ENCODE measurements around the gene OPA3. TPM values are rescaled to one million over a fixed set of nuclear protein-coding genes. Genes with fewer than 3 reads are reported as not detected.

The OPA3 gene
- polyA plus RNA-seq (2013, experiment 1 of 2), result 6.8 TPM
- 7.3 TPM for polyA plus RNA-seq (2013, experiment 2 of 2)

GRCh38 chr19:45584332-45585157 lies at the start of gene OPA3:
OPA3 (minus strand) TSS chr19:45584802; CDS start chr19:45584764, 38 bp downstream.
- no peak within 1 kb of the TSS for H2BK120ac ChIP-seq (ENCODE audit: low read depth, low read length)
- peak within 1 kb of the TSS; percentile 100 for H3K18ac ChIP-seq (ENCODE audit: low read length)
- WGBS, 2 donors (ENCODE audit: extremely low coverage in 2 of 2, insufficient read length in 2 of 2, insufficient replicate concordance in 1 of 2), result no CpG with 5 or more reads among the region's 63 CpGs
- peak within 1 kb of the TSS; percentile 66 for H3K4me2 ChIP-seq (ENCODE audit: insufficient read depth, low read length, poor library complexity, severe bottlenecking)
- H3K23ac ChIP-seq (ENCODE audit: low read depth, low read length, poor library complexity), result peak within 1 kb of the TSS; percentile 96
- peak; percentile 99 for DNase-seq (ENCODE audit: low spot score)
- H3K14ac ChIP-seq (ENCODE audit: low read length), result no peak within 1 kb of the TSS
- peak within 1 kb of the TSS; percentile 96 for H3K9ac ChIP-seq (ENCODE audit: low read depth, low read length, poor library complexity)
- H4K91ac ChIP-seq (ENCODE audit: low read depth, low read length, poor library complexity), result no peak within 1 kb of the TSS
- no peaks in the 10 kb centered on the region for H3K27me3 ChIP-seq (ENCODE audit: control insufficient read depth in 3 of 3, insufficient read depth in 3 of 3, low read depth in 1 of 3, low read length in 3 of 3)
- no peaks in the 10 kb centered on the region for H3K4me1 ChIP-seq (ENCODE audit: control insufficient read depth in 2 of 2, insufficient read depth in 1 of 2, low read depth in 1 of 2, low read length in 2 of 2)
- peak within 1 kb of the TSS; percentile 1 for H2AK5ac ChIP-seq (ENCODE audit: low read depth, low read length)
- H3K4ac ChIP-seq (ENCODE audit: low read length), result no peak within 1 kb of the TSS
- no peak within 1 kb of the TSS for H2BK12ac ChIP-seq (ENCODE audit: low read length)
- H2AFZ ChIP-seq (ENCODE audit: low read length), result peak within 1 kb of the TSS; percentile 93
- no peaks in the 10 kb centered on the region for H3K9me3 ChIP-seq (replicated peaks in 1 of 2; ENCODE audit: control insufficient read depth in 2 of 2, insufficient read depth in 1 of 2, low read depth in 1 of 2, low read length in 2 of 2)
- peak within 1 kb of the TSS; percentile 99 for H2BK5ac ChIP-seq (ENCODE audit: low read length)
- peaks cover 4% of the 10 kb centered on the region for H3K79me1 ChIP-seq (ENCODE audit: low read depth, low read length)
- no peak within 1 kb of the TSS for H2BK15ac ChIP-seq (ENCODE audit: low read length)
- H3K36me3 ChIP-seq (replicated peaks in 1 of 2; ENCODE audit: control insufficient read depth in 2 of 2, insufficient read depth in 2 of 2, low read length in 2 of 2), result peaks cover 0 to 3% of the 10 kb centered on the region in 2 donors
- H3K4me3 ChIP-seq (ENCODE audit: low read length in 2 of 2), result peak within 1 kb of the TSS; percentile 78 to 92
- no peak within 1 kb of the TSS for H4K8ac ChIP-seq (ENCODE audit: low read depth, low read length)
- H3K27ac ChIP-seq (replicated peaks; ENCODE audit: low read length), result peak within 1 kb of the TSS; percentile 93

DNA sequence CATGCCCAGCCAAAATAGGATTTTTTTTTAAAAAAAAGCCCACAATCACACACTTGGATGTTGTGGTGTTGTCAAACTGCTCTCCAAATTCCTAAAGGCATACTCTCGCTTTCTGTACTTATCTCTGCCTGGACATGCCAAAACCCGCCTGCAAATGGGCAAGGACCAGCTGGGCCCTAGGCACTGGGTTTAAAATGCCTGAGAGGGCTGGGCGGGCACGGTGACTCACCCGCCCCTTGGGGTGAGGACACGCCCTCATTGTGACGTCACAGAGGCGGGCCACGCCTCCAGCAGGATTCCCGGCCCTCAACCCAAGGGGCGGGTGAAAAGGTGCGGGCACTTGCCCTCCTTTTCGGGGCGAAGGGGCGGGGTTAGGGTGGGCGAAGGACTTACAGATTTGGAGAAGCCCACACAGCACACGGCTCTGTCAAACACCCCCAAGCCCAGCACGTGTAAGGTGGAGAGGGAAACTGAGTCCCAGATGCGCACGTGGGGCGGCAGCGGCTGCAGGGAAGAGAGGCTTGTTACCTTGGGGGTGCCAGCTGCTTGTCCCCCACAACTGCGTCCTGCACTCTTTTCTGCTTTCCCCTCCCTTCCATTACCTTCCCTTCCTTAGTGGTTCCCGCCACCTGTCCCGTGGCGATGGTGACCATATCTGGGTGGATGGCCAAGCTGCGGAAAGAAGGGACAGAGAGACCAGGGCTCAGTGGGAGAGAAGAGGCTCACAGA lies 48.0 kb upstream of the OPA3 start:
- Histone ChIP-seq H3K23ac (ENCODE audit: low read depth, low read length, poor library complexity) (no peak overlapping the region), H3K4me3 (ENCODE audit: low read length in 2 of 2) (peak overlapping the region in 1 of 2 donors; percentile 33), H4K8ac (ENCODE audit: low read depth, low read length) (no peak overlapping the region), H3K18ac (ENCODE audit: low read length) (peak overlapping the region; percentile 93), H3K36me3 (replicated peaks in 1 of 2; ENCODE audit: control insufficient read depth in 2 of 2, insufficient read depth in 2 of 2, low read length in 2 of 2) (peaks cover 3 to 5% of the 10 kb centered on the region in 2 donors), H2AK5ac (ENCODE audit: low read depth, low read length) (no peak overlapping the region), H3K4me1 (ENCODE audit: control insufficient read depth in 2 of 2, insufficient read depth in 1 of 2, low read depth in 1 of 2, low read length in 2 of 2) (peaks cover 0 to 7% of the 10 kb centered on the region in 2 donors), H3K79me1 (ENCODE audit: low read depth, low read length) (no peaks in the 10 kb centered on the region), H3K14ac (ENCODE audit: low read length) (no peak overlapping the region), H4K91ac (ENCODE audit: low read depth, low read length, poor library complexity) (no peak overlapping the region), H2BK12ac (ENCODE audit: low read length) (no peak overlapping the region), H3K27me3 (ENCODE audit: control insufficient read depth in 3 of 3, insufficient read depth in 3 of 3, low read depth in 1 of 3, low read length in 3 of 3) (no peaks in the 10 kb centered on the region), H3K4ac (ENCODE audit: low read length) (no peak overlapping the region), H2BK5ac (ENCODE audit: low read length) (no peak overlapping the region), H2BK15ac (ENCODE audit: low read length) (no peak overlapping the region), H3K27ac (replicated peaks; ENCODE audit: low read length) (peak overlapping the region; percentile 25), H2BK120ac (ENCODE audit: low read depth, low read length) (no peak overlapping the region), H3K4me2 (ENCODE audit: insufficient read depth, low read length, poor library complexity, severe bottlenecking) (peak overlapping the region; percentile 63), H3K9ac (ENCODE audit: low read depth, low read length, poor library complexity) (peak overlapping the region; percentile 83), H2AFZ (ENCODE audit: low read length) (peak overlapping the region; percentile 13), H3K9me3 (replicated peaks in 1 of 2; ENCODE audit: control insufficient read depth in 2 of 2, insufficient read depth in 1 of 2, low read depth in 1 of 2, low read length in 2 of 2) (peaks cover 0 to 2% of the 10 kb centered on the region in 2 donors)
- peak; percentile 88 for DNase-seq (ENCODE audit: low spot score)
- no CpG with 5 or more reads among the region's 27 CpGs for WGBS, 2 donors (ENCODE audit: extremely low coverage in 2 of 2, insufficient read length in 2 of 2, insufficient replicate concordance in 1 of 2)

DNA sequence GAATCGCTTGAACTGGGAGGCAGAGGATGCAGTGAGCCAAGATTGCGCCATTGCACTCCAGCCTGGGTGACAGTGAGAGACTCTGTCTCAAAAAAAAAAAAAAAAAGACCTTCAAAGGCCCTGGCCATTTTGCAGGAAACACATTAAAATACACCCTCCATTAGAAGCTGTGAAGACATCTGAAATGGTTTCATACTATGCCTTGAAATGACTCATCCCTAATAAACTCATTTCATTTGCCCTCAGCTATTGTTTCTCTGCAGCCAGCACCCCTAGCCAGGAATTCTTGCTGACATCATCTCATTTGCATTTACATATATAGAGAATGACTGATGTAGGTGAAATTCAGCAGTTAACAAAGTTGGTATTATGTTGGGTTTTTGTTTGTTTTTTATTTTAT lies 45.9 kb upstream of the OPA3 start:
- no peak overlapping the region for H3K14ac ChIP-seq (ENCODE audit: low read length)
- H3K27me3 ChIP-seq (ENCODE audit: control insufficient read depth in 3 of 3, insufficient read depth in 3 of 3, low read depth in 1 of 3, low read length in 3 of 3), result no peaks in the 10 kb centered on the region
- WGBS, 2 donors (ENCODE audit: extremely low coverage in 2 of 2, insufficient read length in 2 of 2, insufficient replicate concordance in 1 of 2), result no CpG with 5 or more reads among the region's 2 CpGs
- H2BK120ac ChIP-seq (ENCODE audit: low read depth, low read length), result no peak overlapping the region
- no peak overlapping the region for H4K91ac ChIP-seq (ENCODE audit: low read depth, low read length, poor library complexity)
- H3K36me3 ChIP-seq (replicated peaks in 1 of 2; ENCODE audit: control insufficient read depth in 2 of 2, insufficient read depth in 2 of 2, low read length in 2 of 2), result peaks cover 3 to 5% of the 10 kb centered on the region in 2 donors
- no peak overlapping the region for H2AFZ ChIP-seq (ENCODE audit: low read length)
- no peak overlapping the region for H3K4me2 ChIP-seq (ENCODE audit: insufficient read depth, low read length, poor library complexity, severe bottlenecking)
- H3K23ac ChIP-seq (ENCODE audit: low read depth, low read length, poor library complexity), result no peak overlapping the region
- no peak for DNase-seq (ENCODE audit: low spot score)
- no peak overlapping the region for H2BK12ac ChIP-seq (ENCODE audit: low read length)
- peaks cover 0 to 7% of the 10 kb centered on the region in 2 donors for H3K4me1 ChIP-seq (ENCODE audit: control insufficient read depth in 2 of 2, insufficient read depth in 1 of 2, low read depth in 1 of 2, low read length in 2 of 2)
- H4K8ac ChIP-seq (ENCODE audit: low read depth, low read length), result no peak overlapping the region
- no peak overlapping the region for H3K27ac ChIP-seq (replicated peaks; ENCODE audit: low read length)
- H3K4ac ChIP-seq (ENCODE audit: low read length), result no peak overlapping the region
- no peak overlapping the region for H2BK5ac ChIP-seq (ENCODE audit: low read length)
- H2AK5ac ChIP-seq (ENCODE audit: low read depth, low read length), result no peak overlapping the region
- H3K18ac ChIP-seq (ENCODE audit: low read length), result no peak overlapping the region
- no peak overlapping the region for H3K9ac ChIP-seq (ENCODE audit: low read depth, low read length, poor library complexity)
- H3K79me1 ChIP-seq (ENCODE audit: low read depth, low read length), result no peaks in the 10 kb centered on the region
- H3K4me3 ChIP-seq (ENCODE audit: low read length in 2 of 2), result no peak overlapping the region
- no peak overlapping the region for H2BK15ac ChIP-seq (ENCODE audit: low read length)
- peaks cover 0 to 2% of the 10 kb centered on the region in 2 donors for H3K9me3 ChIP-seq (replicated peaks in 1 of 2; ENCODE audit: control insufficient read depth in 2 of 2, insufficient read depth in 1 of 2, low read depth in 1 of 2, low read length in 2 of 2)

DNA sequence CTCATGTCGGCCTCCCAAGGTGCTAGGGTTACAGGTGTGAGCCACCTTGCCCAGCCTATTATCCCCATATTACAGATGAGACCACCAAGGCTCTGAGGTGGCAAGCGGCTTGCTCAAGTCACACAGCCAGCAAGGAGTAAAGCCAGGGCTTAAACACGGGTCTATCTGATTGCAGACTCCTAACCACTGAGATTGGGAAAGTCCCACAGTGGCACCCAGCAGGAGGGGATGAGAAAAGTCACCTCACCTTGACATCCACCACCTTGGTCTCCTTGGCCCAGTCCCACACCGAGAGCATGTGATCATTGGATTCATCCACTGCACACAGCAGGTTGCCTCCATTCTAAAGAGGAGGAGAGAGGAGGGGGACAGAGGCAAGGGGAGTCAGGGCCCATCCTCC lies 45.1 kb upstream of the OPA3 start:
- no peak overlapping the region for H4K8ac ChIP-seq (ENCODE audit: low read depth, low read length)
- H2BK120ac ChIP-seq (ENCODE audit: low read depth, low read length), result no peak overlapping the region
- no peaks in the 10 kb centered on the region for H3K27me3 ChIP-seq (ENCODE audit: control insufficient read depth in 3 of 3, insufficient read depth in 3 of 3, low read depth in 1 of 3, low read length in 3 of 3)
- H3K9me3 ChIP-seq (replicated peaks in 1 of 2; ENCODE audit: control insufficient read depth in 2 of 2, insufficient read depth in 1 of 2, low read depth in 1 of 2, low read length in 2 of 2), result peaks cover 0 to 2% of the 10 kb centered on the region in 2 donors
- no peak overlapping the region for H4K91ac ChIP-seq (ENCODE audit: low read depth, low read length, poor library complexity)
- H3K27ac ChIP-seq (replicated peaks; ENCODE audit: low read length), result no peak overlapping the region
- H2AFZ ChIP-seq (ENCODE audit: low read length), result no peak overlapping the region
- no peak overlapping the region for H3K4me2 ChIP-seq (ENCODE audit: insufficient read depth, low read length, poor library complexity, severe bottlenecking)
- no peak for DNase-seq (ENCODE audit: low spot score)
- H3K4me1 ChIP-seq (ENCODE audit: control insufficient read depth in 2 of 2, insufficient read depth in 1 of 2, low read depth in 1 of 2, low read length in 2 of 2), result peaks cover 0 to 7% of the 10 kb centered on the region in 2 donors
- no peak overlapping the region for H2BK15ac ChIP-seq (ENCODE audit: low read length)
- no peak overlapping the region for H2BK5ac ChIP-seq (ENCODE audit: low read length)
- H2BK12ac ChIP-seq (ENCODE audit: low read length), result no peak overlapping the region
- no CpG with 5 or more reads among the region's 4 CpGs for WGBS, 2 donors (ENCODE audit: extremely low coverage in 2 of 2, insufficient read length in 2 of 2, insufficient replicate concordance in 1 of 2)
- H3K79me1 ChIP-seq (ENCODE audit: low read depth, low read length), result no peaks in the 10 kb centered on the region
- H3K23ac ChIP-seq (ENCODE audit: low read depth, low read length, poor library complexity), result no peak overlapping the region
- no peak overlapping the region for H2AK5ac ChIP-seq (ENCODE audit: low read depth, low read length)
- peak overlapping the region in 1 of 2 donors; percentile 44 for H3K4me3 ChIP-seq (ENCODE audit: low read length in 2 of 2)
- H3K36me3 ChIP-seq (replicated peaks in 1 of 2; ENCODE audit: control insufficient read depth in 2 of 2, insufficient read depth in 2 of 2, low read length in 2 of 2), result peaks cover 3 to 5% of the 10 kb centered on the region in 2 donors
- H3K4ac ChIP-seq (ENCODE audit: low read length), result no peak overlapping the region
- no peak overlapping the region for H3K18ac ChIP-seq (ENCODE audit: low read length)
- H3K14ac ChIP-seq (ENCODE audit: low read length), result no peak overlapping the region
- H3K9ac ChIP-seq (ENCODE audit: low read depth, low read length, poor library complexity), result no peak overlapping the region
